SU-DHL-6 (cell line): ENCODE measurements around the gene MTERF1.

Source experiments
- CTCF ChIP-seq: fragments of 200-600 bp; sonication (generic); IDR thresholded peaks from one replicate; pipeline ENCODE4 v1.5.1; 2017; ENCODE audit warnings: antibody characterized with exemption, mild to moderate bottlenecking, low read length, moderate library complexity; ENCODE audit not compliant: insufficient read depth, poor library complexity, severe bottlenecking
- EZH2phosphoT487 ChIP-seq: fragments of 200-600 bp; sonication (generic), shearing (Covaris generic); conservative IDR thresholded peaks from 2 replicates; pipeline ENCODE4 v1.6.1; 2018; ENCODE audit warnings: mild to moderate bottlenecking, antibody characterized with exemption, low read length, moderate library complexity, mixed read lengths

GRCh38 chr7:91910171-91910570 lies 29.7 kb upstream of the MTERF1 start:
- TF ChIP-seq CTCF (no peak), EZH2phosphoT487 (no peak)
